Measurements from ENCODE around the gene EPSTI1.
A peak's percentile ranks its signal among the peaks of the same experiment; 100 is the strongest.

EPSTI1 gene

DNA sequence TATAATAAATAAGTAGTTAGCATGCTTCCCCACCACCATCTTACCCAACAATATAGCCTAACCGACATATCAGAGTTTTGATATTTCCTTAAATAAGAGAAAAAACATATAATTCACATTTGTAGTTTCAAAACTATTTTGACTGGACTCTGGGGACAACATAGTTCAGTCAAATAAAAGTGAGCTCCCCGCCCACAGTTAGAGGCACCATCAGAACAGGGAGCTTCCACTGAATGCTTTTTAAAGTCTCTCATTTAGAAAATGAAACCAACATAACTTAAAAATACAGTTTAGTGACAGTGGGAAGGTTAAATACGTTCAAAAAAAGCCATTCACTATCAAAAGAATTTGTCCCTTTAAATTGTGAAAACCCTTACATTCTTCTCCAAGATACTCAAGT, 92.8 kb downstream of the EPSTI1 start:
- no peaks in the 10 kb centered on the region for H3K9me3 Mint-ChIP-seq
- no peak overlapping the region for H3K4me3 Mint-ChIP-seq
- H3K27ac Mint-ChIP-seq = no peak overlapping the region
- H3K4me1 Mint-ChIP-seq = no peaks in the 10 kb centered on the region
- DNase-seq = no peak
- no peaks in the 10 kb centered on the region for H3K27me3 Mint-ChIP-seq
- ATAC-seq = no peak

DNA sequence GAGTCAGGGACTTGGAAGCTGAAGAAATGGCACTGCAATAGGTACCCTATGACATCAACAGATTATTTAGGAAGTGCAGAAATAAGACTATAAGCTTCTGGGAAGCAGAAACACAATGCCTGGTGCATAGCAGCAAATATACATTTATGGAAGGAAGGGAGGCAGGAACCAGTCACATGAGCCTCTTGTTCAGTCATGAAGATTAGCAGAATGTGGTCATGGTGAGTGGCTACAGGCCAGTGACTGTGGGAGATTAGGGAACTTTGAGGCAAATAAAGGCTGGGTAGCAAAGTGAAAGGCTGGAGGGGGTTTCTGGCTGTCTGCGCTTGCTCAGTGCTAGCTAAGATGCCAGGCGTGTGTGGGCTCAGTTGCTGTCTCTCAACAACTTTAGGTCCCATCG, 96.3 kb downstream of the EPSTI1 start:
- H3K27ac Mint-ChIP-seq = no peak overlapping the region
- no peak overlapping the region for H3K4me3 Mint-ChIP-seq
- ATAC-seq (no peak), DNase-seq (no peak)
- H3K27me3 Mint-ChIP-seq = no peaks in the 10 kb centered on the region
- H3K9me3 Mint-ChIP-seq = no peaks in the 10 kb centered on the region
- H3K4me1 Mint-ChIP-seq = no peaks in the 10 kb centered on the region

GRCh38 chr13:42894765-42895243, 97.2 kb downstream of the EPSTI1 start:
- Mint-ChIP-seq H3K27me3 (no peaks in the 10 kb centered on the region), H3K9me3 (no peaks in the 10 kb centered on the region), H3K4me1 (no peaks in the 10 kb centered on the region), H3K27ac (no peak overlapping the region), H3K4me3 (no peak overlapping the region)
- DNase-seq = no peak
- ATAC-seq = no peak

- Mint-ChIP-seq H3K4me3 (no peak overlapping the region), H3K9me3 (no peaks in the 10 kb centered on the region), H3K27me3 (no peaks in the 10 kb centered on the region), H3K4me1 (no peaks in the 10 kb centered on the region), H3K27ac (no peak overlapping the region)
- ATAC-seq = no peak
- DNase-seq = no peak
These were observed 98.8 kb downstream of the EPSTI1 start for GRCh38 chr13:42893214-42893671.

DNA sequence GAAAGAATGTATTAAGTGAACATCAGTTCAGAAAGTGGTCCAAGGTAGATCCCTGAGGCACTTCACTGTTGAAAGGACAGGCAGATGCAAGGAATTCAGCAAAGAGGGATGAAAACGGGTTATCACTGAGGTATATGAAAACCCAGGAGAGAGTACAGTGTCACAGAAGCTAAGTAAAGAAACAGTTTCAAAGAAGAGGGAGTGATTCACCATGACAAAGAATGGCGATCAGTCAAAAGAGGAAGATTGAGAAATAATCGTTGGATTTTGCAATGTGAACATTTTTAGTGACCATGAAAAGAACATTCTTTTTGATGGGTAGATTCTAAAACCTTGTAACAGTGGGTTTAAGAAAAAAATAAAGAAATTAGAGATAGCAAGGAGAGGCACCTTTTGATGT, 99.3 kb downstream of the EPSTI1 start:
- H3K27ac Mint-ChIP-seq = no peak overlapping the region
- no peaks in the 10 kb centered on the region for H3K27me3 Mint-ChIP-seq
- ATAC-seq (no peak), DNase-seq (no peak)
- no peaks in the 10 kb centered on the region for H3K9me3 Mint-ChIP-seq
- H3K4me1 Mint-ChIP-seq = no peaks in the 10 kb centered on the region
- no peak overlapping the region for H3K4me3 Mint-ChIP-seq

DNA sequence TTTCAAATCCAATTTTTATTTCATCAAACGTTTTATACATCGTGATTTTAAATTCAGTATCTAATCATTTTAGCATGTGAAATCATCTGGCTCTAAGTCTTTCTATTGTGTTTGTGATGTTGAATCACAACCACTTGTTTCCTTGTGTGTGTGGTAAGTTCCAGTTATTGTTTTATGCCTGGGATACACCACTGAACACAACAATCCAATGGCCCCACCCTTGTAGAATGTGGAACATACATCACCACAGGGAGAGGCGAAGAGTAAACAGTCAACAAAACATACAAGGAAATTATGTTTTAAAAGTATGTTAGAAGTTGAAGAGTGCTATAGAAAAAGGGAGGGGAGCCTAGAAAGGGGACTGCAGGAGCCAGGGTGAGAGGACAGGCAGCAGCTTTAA, 100.5 kb downstream of the EPSTI1 start:
- Mint-ChIP-seq H3K4me3 (no peak overlapping the region), H3K27ac (no peak overlapping the region), H3K4me1 (no peaks in the 10 kb centered on the region), H3K27me3 (no peaks in the 10 kb centered on the region), H3K9me3 (no peaks in the 10 kb centered on the region)
- ATAC-seq (no peak), DNase-seq (no peak)

DNA sequence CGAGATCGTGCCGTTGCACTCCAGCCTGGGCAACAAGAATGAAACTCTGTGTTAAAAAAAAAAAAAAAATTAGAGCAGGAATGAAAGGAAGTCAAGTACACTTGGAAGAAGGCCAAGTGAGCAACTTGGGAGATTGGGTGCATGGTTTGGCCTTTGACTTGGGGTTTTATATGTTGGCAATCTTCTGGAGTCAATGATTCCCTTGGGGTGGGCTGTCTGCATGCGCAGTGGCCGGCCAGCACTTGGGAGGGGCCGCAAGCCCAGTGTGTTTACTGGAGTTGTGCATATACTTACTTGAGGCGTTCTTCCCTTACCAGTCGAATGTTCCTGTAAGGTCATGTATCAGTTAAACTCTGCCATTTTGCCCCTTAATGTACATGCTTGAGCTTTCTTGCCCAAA, 106.7 kb downstream of the EPSTI1 start:
- DNase-seq (no peak), ATAC-seq (no peak)
- peak overlapping the region in 1 of 2 donors; percentile 64 for H3K27ac Mint-ChIP-seq
- H3K4me3 Mint-ChIP-seq = no peak overlapping the region
- peaks cover 3% of the 10 kb centered on the region for H3K27me3 Mint-ChIP-seq
- H3K4me1 Mint-ChIP-seq = no peaks in the 10 kb centered on the region
- no peaks in the 10 kb centered on the region for H3K9me3 Mint-ChIP-seq

DNA sequence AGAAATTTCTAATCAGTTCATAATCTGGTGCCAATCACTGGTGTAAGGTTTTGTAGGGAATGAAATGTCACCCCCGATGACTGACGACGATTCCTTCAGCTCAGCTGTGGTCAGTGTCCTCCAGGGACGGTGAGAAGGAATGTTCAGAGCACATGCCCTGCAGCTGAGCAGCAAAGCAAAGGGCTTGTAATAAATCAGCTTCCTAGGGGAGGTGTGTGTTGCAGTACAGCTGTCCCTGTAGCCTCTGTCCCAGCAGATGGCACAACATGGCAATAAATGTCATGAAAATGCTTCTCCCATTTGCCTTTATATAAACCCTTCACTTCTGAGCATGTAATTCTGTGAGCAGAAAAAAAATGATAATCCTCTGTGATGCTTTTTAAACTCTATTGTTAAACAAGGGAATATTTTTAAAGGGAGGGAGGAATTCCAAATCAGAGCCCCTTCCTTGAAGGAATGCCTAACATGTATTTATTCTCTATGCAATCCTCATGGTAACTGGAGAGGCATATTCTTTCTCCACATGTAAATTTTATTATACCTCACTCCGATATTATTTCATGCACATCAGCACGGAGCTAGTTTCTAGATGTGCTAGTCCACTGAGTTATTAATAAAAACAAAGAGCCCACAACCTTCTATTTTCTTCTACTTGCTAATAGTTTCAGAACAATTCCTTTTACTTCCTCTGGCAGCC, 108.1 kb downstream of the EPSTI1 start:
- DNase-seq (no peak), ATAC-seq (no peak)
- Mint-ChIP-seq H3K4me1 (no peaks in the 10 kb centered on the region), H3K4me3 (no peak overlapping the region), H3K27me3 (peaks cover 11% of the 10 kb centered on the region), H3K9me3 (no peaks in the 10 kb centered on the region), H3K27ac (no peak overlapping the region)

- ATAC-seq (no peak), DNase-seq (no peak)
- Mint-ChIP-seq H3K4me1 (no peaks in the 10 kb centered on the region), H3K27ac (no peak overlapping the region), H3K4me3 (no peak overlapping the region), H3K9me3 (no peaks in the 10 kb centered on the region), H3K27me3 (peaks cover 11% of the 10 kb centered on the region)
These were observed 108.9 kb downstream of the EPSTI1 start for GRCh38 chr13:42883142-42883541.

- Mint-ChIP-seq H3K27ac (no peak overlapping the region), H3K4me3 (no peak overlapping the region), H3K9me3 (no peaks in the 10 kb centered on the region), H3K27me3 (peaks cover 11% of the 10 kb centered on the region), H3K4me1 (no peaks in the 10 kb centered on the region)
- no peak for ATAC-seq
- DNase-seq = no peak
These were observed 111.9 kb downstream of the EPSTI1 start for GRCh38 chr13:42880056-42880605.

DNA sequence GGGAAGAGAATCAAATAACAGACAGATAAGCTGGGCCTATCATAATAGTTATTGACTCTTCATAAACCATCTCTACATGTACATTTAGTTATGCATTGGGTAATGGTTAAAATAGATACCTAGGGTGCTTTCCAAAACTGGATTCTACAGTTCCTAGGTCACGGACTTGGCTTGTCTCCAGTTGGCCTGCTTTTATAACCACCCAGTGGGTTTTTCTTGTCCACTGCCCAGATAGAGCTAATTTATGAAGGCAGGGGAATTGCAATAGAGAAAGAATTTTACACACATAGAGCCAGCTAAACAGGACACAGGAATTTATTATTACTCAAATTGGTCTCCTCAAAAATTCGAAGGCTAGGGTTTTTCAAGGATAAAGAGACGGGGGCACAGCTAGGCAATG, 113.3 kb downstream of the EPSTI1 start:
- peaks cover 16% of the 10 kb centered on the region for H3K27me3 Mint-ChIP-seq
- no peaks in the 10 kb centered on the region for H3K4me1 Mint-ChIP-seq
- no peak overlapping the region for H3K27ac Mint-ChIP-seq

DNA sequence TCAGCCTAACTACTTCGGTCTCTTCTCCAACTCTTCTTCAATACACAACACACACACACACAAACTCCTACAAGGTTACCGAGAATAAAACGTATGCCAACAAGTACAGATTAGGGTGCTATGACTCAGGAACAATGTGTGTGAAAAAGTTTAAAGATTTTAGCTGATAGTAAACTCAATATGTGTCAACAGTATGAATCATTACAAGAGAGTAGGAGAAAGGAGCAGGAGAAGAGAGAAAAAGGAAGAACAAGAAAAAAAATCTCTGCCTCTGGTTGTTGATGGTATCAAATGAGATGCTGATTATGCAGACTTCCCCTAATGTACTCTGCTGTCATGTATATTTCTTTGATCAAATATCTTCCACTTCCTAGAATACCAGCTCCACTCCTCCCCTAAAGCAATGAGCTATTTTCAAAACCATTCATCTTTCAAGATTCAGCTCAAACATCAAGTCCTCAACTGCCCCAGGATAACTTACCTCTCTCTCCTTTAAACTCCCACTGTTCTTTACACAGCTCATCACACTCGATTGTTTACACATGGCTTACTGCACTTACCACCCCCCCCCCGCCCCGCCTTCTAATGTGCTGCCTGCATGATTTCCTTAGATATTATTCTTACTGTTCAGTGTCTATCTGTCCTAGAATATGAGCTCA, 115.0 kb downstream of the EPSTI1 start:
- peaks cover 27% of the 10 kb centered on the region for H3K27me3 Mint-ChIP-seq
- H3K27ac Mint-ChIP-seq = no peak overlapping the region
- no peak for ATAC-seq
- H3K4me1 Mint-ChIP-seq = no peaks in the 10 kb centered on the region
- H3K4me3 Mint-ChIP-seq = no peak overlapping the region
- no peak for DNase-seq
- no peaks in the 10 kb centered on the region for H3K9me3 Mint-ChIP-seq

More for the DNA sequence above, 113.3 kb downstream of the EPSTI1 start:
- ATAC-seq (no peak), DNase-seq (no peak)
- Mint-ChIP-seq H3K4me3 (no peak overlapping the region), H3K9me3 (no peaks in the 10 kb centered on the region)

DNA sequence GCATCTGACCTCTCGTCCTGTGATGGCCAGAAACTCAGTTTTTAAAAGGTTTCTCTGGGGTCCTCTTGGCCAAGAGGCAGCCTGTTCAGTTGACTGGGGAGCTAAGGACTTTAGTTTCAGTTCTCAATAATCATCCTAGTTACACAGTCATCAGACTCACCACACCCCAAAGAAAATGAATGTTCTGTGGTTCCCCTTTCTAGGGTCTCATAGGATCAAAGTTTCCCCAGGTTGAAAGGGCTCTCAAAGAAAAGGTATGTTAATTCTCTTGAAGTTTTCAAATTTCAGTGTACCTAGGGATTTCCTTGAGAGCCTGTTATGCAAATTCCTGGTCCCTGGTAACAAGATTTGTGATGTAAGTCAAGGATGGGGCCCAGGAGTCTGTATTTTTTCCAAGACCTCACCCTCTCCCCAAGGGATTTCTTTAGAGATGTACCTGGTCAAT, 115.7 kb downstream of the EPSTI1 start:
- H3K27ac Mint-ChIP-seq = no peak overlapping the region
- H3K9me3 Mint-ChIP-seq = no peaks in the 10 kb centered on the region
- ATAC-seq (peak; percentile 89), DNase-seq (no peak)
- H3K4me3 Mint-ChIP-seq = no peak overlapping the region
- no peaks in the 10 kb centered on the region for H3K4me1 Mint-ChIP-seq
- peaks cover 27% of the 10 kb centered on the region for H3K27me3 Mint-ChIP-seq

- Mint-ChIP-seq H3K9me3 (no peaks in the 10 kb centered on the region), H3K27ac (no peak overlapping the region), H3K4me1 (no peaks in the 10 kb centered on the region), H3K4me3 (no peak overlapping the region), H3K27me3 (peaks cover 33% of the 10 kb centered on the region)
- ATAC-seq (peak; percentile 20), DNase-seq (no peak)
These were observed 116.4 kb downstream of the EPSTI1 start for GRCh38 chr13:42875475-42876269.

GRCh38 chr13:42874221-42874620, 117.8 kb downstream of the EPSTI1 start:
- DNase-seq (no peak), ATAC-seq (no peak)
- Mint-ChIP-seq H3K27ac (no peak overlapping the region), H3K9me3 (no peaks in the 10 kb centered on the region), H3K4me3 (no peak overlapping the region), H3K27me3 (peaks cover 25% of the 10 kb centered on the region), H3K4me1 (no peaks in the 10 kb centered on the region)

- ATAC-seq = no peak
- Mint-ChIP-seq H3K27me3 (peaks cover 25% of the 10 kb centered on the region), H3K27ac (no peak overlapping the region), H3K4me1 (no peaks in the 10 kb centered on the region), H3K9me3 (no peaks in the 10 kb centered on the region), H3K4me3 (no peak overlapping the region)
- no peak for DNase-seq
These were observed 119.0 kb downstream of the EPSTI1 start for GRCh38 chr13:42873081-42873480.
